ENCODE measurements around the gene SFI1.
"Not testable (repeated sequence)": the region's sequence is repeated elsewhere in the genome, so short reads cannot be mapped to it uniquely, and the experiment has no call there.

Gene SFI1

DNA sequence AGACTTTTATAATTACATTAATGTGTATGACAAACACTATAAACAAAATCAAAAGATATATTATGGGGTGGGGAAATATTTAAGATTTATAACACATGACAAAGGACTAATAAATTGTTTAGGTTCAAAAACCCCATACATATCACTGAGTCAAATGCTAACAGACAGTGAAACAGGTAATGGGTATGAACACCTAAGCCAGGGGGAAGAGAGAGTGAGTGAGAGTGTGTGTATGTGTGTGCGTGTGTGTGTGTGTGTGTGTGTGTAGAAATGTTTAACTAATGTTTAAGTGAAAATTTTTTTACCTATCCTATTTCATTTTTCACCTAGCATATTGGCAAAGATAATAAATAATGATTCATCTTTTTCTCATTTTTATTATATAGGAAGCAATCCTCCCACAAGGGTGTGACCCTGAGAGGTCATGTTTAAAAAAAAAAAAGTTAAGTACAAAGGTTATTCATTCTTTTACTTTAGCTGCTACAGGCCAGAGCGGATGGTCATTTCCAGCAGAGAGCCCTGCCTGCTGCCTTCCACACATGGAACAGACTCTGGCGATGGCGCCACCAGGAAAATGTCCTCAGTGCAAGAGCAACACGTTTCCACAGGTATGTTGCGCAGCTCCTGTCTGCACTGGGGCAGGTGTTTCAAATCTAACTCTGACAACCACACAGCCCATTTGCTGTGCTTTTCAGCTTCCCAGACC lies 92.8 kb downstream of the SFI1 start:
- no peak for DNase-seq (ENCODE audit: low read depth in 3 of 3)

DNA sequence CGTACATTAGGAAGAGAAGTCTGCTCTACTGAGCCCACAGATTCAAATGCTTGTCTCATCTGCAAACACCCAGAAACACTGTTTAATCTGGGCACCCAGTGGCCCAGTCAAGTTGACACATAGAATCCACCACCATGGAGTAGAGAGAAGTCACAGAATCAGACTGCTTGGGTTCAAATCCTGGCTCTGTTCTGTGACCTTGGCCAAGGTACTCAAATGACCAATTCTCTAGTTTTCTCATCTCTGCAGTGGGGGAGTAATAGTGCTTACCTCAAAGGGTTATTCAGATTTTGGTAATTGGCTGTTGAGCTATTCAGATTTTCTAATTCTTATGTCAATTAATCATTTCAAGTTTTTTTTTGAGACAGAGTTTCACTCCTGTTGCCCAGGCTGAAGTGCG lies 93.8 kb downstream of the SFI1 start:
- DNase-seq (ENCODE audit: low read depth in 3 of 3), result not testable (repeated sequence)

DNA sequence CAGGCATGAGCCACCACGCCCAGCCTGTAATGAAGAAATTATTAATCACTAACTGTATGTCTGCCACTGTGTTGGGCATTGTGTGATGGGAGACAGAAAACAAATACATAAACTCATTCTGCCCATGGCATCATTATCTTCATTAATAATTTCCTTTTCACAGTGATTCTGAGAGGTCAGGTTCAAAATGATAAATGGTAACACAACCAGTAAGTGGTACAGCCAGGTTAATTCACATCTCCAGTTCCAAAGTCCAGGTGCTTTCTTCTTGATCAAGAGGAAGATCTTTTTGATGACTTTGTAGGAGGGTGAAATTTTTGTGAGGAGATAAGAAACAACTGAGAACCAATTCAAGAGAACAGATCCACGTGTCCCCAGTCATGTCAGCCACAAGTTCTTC lies 98.9 kb downstream of the SFI1 start:
- no peak for DNase-seq (ENCODE audit: low read depth in 3 of 3)

DNA sequence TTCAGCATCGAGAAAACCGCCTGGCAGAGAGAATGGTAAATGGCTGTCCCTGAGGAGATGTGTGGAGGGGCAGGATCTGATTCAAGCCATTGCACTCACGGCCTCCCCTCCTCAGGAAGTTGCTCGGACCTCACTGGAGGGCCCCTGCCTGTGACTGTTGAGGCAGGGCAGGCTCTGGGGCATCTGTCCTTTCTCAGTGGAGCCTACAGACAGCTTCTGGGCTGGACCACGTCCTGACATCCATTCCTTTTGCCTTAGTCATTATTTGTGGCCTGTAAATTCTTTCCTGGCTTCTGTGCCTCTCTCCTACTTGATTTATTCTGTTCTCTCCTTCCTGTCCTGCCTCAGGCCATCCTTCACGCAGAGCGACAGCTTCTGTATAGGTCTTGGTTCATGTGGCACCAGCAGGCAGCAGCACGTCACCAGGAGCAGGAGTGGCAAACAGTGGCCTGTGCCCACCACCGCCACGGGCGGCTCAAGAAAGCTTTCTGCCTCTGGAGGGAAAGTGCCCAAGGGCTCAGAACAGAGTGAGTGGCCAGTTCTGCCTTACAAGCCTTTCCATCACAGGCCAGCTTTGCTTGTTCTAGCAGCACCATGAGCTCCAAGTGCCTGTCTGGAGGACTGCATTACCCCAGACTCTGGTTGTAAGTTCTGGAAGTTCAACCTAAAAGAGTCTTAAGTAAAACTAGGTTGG lies 106.1 kb downstream of the SFI1 start:
- DNase-seq (ENCODE audit: low read depth in 3 of 3), result no peak

DNA sequence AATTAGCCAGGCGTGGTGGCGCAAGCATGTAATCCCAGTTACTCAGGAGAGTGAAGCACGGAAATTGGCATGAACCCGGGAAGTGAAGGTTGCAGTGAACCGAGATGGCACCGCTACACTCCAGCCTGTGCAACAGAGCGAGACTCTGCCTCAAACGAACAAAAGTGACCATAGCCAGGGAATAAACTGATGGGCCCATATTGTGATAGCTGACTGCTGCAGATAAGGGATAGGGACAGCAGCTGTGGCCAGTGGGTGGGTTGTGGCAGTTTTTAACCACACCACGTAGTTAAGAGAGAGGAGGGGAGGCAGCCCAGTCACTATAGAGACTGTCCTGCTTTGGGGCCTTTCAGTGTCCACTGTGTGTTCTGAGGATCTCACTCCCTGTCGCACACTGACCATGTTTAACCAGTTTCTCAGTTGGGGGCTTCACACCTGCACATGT lies 106.8 kb downstream of the SFI1 start:
- no peak for DNase-seq (ENCODE audit: low read depth in 3 of 3)

DNA sequence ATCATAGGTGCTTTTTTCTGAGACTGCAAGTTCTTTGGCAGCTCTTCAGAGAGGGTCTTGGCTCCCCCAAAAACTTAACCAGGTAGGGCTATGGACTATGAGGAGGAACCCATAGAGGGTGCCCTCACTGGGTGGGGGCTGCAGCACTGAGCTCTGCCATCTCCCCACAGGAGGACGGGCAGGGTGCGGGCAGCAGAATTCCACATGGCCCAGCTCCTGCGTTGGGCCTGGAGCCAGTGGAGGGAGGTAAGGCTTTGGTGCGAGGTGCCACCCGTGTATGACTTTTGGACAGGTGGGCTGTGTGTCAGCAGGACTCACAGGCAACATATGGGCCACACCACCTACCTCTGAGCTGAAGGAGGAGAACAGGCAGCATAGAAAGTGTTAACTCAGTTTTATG lies 107.2 kb downstream of the SFI1 start:
- DNase-seq (ENCODE audit: low read depth in 3 of 3), result no peak

GRCh38 chr22:31604137-31604705 lies 107.9 kb downstream of the SFI1 start:
- DNase-seq (ENCODE audit: low read depth in 3 of 3), result no peak

DNA sequence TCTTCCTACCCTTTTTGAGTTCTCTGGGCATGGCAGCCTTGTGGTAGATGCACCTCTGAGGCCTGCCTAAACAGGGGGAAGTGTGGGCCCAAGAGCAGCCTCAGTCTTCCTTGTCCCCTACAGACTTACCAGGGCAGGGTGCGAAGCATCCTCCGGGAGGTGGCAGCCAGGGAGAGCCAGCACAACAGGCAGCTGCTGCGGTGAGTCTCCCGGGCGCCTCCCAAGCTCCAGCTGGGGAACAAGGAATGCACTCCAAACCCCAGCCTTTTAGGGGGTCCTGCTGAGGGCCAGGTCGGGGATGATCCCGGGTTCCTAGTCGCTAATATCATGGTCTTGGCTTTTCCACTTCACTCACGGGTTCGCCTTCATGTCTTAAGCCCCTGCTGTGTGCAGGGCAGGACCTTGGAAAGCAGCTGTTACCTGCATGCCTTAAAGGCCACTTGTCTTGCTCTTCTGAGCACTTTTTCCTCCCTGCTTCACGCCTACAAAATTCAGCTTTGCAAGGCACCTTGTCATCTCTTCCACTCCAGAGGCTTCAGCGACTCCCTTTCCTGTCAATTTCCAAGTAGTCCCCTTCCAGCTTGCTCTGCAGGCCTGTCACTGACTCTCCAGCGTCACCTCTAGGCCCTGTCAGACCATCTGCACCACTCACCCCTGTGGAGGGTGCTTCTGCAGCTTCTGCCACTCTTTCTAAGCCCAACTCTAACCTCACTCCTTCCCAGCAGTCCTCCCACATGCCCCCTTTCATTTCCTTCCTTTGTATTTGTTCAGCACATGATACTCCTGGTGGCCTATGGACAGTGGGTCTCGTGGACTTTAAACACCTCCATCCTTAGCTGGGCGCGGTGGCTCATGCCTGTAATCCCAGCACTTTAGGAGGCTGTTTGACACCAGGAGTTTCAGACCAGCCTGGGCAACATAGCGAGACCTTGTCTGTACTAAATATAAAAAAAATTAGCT lies 108.7 kb downstream of the SFI1 start:
- no peak for DNase-seq (ENCODE audit: low read depth in 3 of 3)

- no peak for DNase-seq (ENCODE audit: low read depth in 3 of 3)
Observed at GRCh38 chr22:31605851-31606585, 109.7 kb downstream of the SFI1 start.

DNA sequence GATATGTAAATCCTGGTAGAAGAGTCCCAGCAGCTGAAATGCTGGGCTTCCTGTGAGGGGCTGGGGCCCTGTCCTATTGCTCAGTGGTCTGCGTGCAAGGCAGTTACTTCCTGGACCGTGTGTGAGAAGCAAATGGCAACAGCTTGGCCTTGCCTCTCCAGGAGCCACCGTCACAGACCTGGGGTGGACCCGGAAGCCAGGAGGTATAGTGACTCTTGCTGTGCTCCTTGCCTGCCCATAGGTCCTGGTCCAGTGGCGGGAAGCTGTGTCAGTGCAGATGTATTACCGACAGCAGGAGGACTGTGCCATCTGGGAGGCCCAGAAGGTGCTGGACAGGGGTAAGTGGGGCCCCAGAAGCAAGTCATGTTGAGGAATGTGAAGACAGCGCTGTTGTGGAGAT lies 111.4 kb downstream of the SFI1 start:
- DNase-seq (ENCODE audit: low read depth in 3 of 3), result no peak

DNA sequence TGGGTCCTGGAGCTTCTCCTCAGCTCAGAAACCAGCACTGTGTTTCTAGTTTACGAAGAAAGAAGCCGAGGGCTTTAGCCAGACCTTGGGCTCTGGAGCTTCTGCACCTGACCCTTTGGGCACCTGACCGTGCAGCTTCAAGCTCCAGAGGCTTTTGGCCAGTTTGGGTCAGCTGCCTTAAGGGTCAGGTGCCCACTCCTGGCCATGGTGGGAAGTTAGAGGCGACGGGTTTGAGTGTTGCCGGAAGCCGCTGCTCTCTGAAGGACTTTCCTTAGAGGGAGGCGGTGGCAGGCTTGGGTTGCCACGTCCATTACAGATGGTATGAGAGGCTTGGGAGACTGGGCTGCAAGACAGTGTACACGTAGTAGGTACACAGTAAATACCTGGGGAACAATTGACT lies 113.4 kb downstream of the SFI1 start:
- DNase-seq (ENCODE audit: low read depth in 3 of 3), result no peak

- DNase-seq (ENCODE audit: low read depth in 3 of 3), result no peak
Observed at GRCh38 chr22:31610611-31611010, 114.3 kb downstream of the SFI1 start.

- DNase-seq (ENCODE audit: low read depth in 3 of 3), result no peak
Observed at GRCh38 chr22:31611061-31611760, 114.9 kb downstream of the SFI1 start.

- no peak for DNase-seq (ENCODE audit: low read depth in 3 of 3)
Observed at GRCh38 chr22:31612891-31613285, 116.6 kb downstream of the SFI1 start.

GRCh38 chr22:31613286-31613903 lies 117.1 kb downstream of the SFI1 start:
- DNase-seq (ENCODE audit: low read depth in 3 of 3), result no peak

DNA sequence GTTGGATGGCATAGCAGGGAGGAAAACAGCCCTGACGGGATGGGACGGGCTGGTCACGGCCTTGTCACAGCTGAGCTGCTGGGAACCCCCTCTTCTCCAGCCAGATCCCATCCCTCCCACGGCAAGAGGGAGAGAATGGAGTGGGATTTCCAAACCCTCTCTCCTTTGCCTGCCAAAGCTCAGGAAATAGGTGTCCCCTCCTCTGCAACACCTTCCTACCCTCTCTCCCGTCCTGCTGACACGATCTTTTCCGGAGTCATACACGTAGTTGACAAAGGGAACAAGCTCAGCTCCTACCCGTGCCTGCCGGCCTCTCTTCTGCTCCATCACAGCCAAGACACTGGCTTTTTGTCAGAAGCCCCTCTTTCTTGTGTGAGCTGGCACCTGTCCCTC lies 117.6 kb downstream of the SFI1 start:
- DNase-seq (ENCODE audit: low read depth in 3 of 3), result no peak

- no peak for DNase-seq (ENCODE audit: low read depth in 3 of 3)
Observed at GRCh38 chr22:31614781-31615490, 118.6 kb downstream of the SFI1 start.

DNA sequence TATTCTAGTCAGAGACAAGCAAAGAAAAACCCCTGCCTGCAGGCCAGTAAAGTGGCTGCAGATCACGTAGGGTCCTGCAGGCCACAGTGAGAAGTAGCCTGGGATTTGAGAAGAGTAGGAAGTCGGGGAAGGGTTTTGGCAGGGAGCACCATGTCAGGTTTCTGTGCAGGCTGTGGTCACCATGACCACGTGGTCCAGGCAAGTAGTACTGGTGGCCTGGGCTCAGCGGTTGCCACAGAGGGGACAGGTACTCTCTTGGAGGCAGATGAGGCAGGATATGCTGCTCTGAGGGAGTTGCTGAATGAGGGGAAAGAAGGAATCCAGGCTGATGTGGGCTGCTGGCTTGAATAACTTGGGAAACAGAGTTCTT lies 119.1 kb downstream of the SFI1 start:
- DNase-seq (ENCODE audit: low read depth in 3 of 3), result no peak

- DNase-seq (ENCODE audit: low read depth in 3 of 3), result no peak
Observed at GRCh38 chr22:31615940-31616314, 119.6 kb downstream of the SFI1 start.

Data from stimulated activated CD4-positive, alpha-beta T cell treated with anti-CD3 and anti-CD28 coated beads, TNF-alpha, amount 100 ng/mL, for 24 hours (primary cell).